Effector memory CD8-positive, alpha-beta T cell (primary cell): ENCODE results near the gene ADAMTSL3.

Experiments
- ATAC-seq: fragments of 150-1000 bp; cut with Tn5 transposase; replicated peaks from 2 replicates; pipeline ENCODE4 v1.10.0; 2021; ENCODE audit warnings: mild to moderate bottlenecking, moderate library complexity
- DNase-seq, 3 experiments: peaks; one replicate each; pipeline ENCODE4 v3.0.0; 2021
- H3K27ac Mint-ChIP-seq, 2 donors: one replicate each; pipeline ENCODE4 v1.8.0; 2022; ENCODE audit warnings: mild to moderate bottlenecking in 2 of 2, mixed read lengths in 2 of 2, moderate library complexity in 2 of 2
- H3K27me3 Mint-ChIP-seq, 2 donors: one replicate each; pipeline ENCODE4 v1.8.0; 2022; ENCODE audit warnings: mixed read lengths in 2 of 2
- H3K36me3 Mint-ChIP-seq: one replicate; pipeline ENCODE4 v1.8.0; 2022; ENCODE audit warnings: mild to moderate bottlenecking, moderate library complexity, mixed read lengths; ENCODE audit not compliant: insufficient read depth
- H3K4me1 Mint-ChIP-seq, 2 donors: one replicate each; pipeline ENCODE4 v1.8.0; 2022; ENCODE audit warnings: low read depth in 2 of 2, mixed read lengths in 2 of 2
- H3K4me3 Mint-ChIP-seq, 2 donors: one replicate each; pipeline ENCODE4 v1.8.0; 2022; ENCODE audit warnings: mild to moderate bottlenecking in 2 of 2, mixed read lengths in 2 of 2, moderate library complexity in 2 of 2
- H3K9me3 Mint-ChIP-seq, 2 donors: one replicate each; pipeline ENCODE4 v1.8.0; 2022; ENCODE audit warnings: mixed read lengths in 2 of 2

ADAMTSL3 gene

DNA sequence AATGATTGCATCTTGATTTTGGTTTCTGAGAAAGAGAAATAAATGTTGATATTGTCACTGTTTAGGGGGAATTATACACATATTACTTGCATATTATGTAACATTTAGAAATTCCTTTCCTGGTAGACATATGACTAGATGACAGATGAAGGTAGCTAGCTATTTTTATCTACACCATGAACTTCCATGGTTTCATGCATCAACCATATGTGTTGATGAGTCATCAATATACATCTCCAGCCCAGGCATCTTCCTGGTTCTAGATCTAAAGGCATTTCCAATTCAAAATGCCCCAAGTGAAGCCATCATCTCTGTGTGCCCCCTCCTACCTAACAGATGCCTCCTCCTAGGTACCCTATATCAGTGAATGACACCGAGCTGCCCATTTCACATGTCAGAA is 9.5 kb upstream of the ADAMTSL3 start:
- Mint-ChIP-seq H3K9me3 (peaks cover 8 to 18% of the 10 kb centered on the region in 2 donors), H3K4me1 (no peaks in the 10 kb centered on the region), H3K4me3 (no peak overlapping the region), H3K27me3 (peaks cover 5 to 6% of the 10 kb centered on the region in 2 donors), H3K36me3 (peaks cover 2% of the 10 kb centered on the region), H3K27ac (no peak overlapping the region)
- ATAC-seq, result no peak
- DNase-seq, result no peak

DNA sequence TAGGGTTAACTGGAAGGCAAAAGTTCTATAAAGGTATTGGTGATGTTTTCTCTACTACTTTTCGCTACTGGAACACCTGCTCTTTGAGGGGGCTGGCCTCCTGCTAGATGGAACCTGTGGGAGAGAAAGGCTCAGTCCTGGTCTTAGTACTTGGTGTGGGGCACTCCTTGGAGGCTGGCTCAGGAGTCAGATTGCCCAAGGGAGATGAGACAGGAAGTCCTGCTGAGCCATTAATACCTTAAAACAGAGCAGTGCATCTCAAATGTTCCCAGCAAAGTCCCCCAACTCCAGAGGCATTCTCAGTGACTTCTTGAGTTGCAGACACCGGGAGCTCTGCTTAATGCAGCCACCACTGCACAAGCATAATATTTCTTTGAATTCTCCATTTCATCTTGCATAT is 3.1 kb upstream of the ADAMTSL3 start:
- no peaks in the 10 kb centered on the region for H3K36me3 Mint-ChIP-seq
- ATAC-seq (no peak), DNase-seq (no peak)
- H3K27me3 Mint-ChIP-seq, result peaks cover 0 to 28% of the 10 kb centered on the region in 2 donors
- H3K4me1 Mint-ChIP-seq, result no peaks in the 10 kb centered on the region
- no peak overlapping the region for H3K4me3 Mint-ChIP-seq
- no peak overlapping the region for H3K27ac Mint-ChIP-seq
- peaks cover 0 to 1% of the 10 kb centered on the region in 2 donors for H3K9me3 Mint-ChIP-seq

DNA sequence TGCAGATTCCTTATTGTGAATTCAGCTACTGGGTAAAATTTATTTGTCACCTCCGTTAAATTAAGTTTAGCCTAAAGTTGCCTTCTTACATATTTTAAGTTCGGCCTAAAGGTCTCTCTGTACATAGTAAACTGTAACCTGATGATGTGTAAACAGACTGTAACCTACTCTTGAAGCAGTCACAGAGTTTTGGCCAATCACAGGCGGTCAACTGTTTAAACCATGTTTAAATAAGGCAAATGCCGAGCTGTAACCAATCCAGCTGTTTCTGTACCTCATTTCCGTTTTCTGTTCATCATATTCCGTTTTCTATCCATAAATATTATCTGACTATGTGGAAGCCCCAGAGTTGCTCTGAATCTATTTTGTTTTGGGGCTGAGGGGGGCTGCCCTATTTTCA is 2.4 kb upstream of the ADAMTSL3 start:
- Mint-ChIP-seq H3K36me3 (no peaks in the 10 kb centered on the region), H3K9me3 (peaks cover 0 to 1% of the 10 kb centered on the region in 2 donors), H3K4me3 (no peak overlapping the region), H3K27me3 (peaks cover 0 to 35% of the 10 kb centered on the region in 2 donors), H3K27ac (no peak overlapping the region), H3K4me1 (no peaks in the 10 kb centered on the region)
- DNase-seq, result no peak
- ATAC-seq, result no peak

DNA sequence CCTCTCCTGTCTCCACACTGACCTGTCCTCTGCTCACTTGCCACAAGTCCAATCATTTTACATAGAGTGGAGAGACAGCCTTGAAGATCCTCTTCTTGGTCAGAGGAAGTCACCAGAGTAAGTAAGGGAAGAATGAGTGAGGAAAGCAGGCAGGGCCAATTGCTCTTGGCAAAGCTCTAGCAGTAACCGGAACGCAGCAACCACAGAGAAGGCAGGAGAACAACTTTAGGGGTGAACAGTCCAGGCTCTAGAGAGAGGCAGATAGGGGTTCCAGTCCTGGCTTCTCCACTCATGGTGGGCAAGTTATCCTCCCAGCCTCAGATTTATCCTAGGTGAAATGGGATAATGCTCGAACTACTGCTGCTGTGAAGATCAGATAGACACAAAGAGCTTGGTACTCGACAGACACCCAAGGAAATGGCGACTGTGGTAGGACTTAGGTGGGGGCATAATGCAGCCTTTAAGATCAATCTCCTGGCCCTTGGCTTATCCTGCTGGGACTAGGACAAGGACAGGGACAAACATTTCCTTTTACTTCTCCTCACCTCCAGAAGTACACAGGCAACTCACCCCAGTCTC is 1.2 kb upstream of the ADAMTSL3 start:
- peaks cover 0 to 36% of the 10 kb centered on the region in 2 donors for H3K27me3 Mint-ChIP-seq
- no peaks in the 10 kb centered on the region for H3K36me3 Mint-ChIP-seq
- ATAC-seq, result no peak
- DNase-seq, result no peak
- H3K4me1 Mint-ChIP-seq, result no peaks in the 10 kb centered on the region
- peaks cover 0 to 1% of the 10 kb centered on the region in 2 donors for H3K9me3 Mint-ChIP-seq
- no peak overlapping the region for H3K27ac Mint-ChIP-seq
- H3K4me3 Mint-ChIP-seq, result no peak overlapping the region

DNA sequence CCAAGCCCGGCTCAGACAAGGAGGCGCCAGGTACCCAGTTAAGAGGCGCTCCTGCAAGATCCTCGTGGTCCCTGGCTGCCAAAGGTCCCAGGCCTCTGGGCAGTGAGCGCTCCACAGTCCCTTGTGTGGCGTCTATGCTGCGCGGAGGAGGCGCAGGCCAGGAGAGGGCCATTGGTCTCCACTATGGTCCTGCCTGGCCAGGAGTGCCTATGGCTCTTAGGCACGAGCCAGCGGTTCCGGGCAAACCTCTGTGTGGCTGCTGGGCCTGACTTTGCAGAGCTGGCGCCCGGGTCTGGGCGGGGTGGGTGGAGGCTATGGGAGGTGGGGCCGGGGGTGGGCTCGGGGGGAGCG is 660 bp upstream of the ADAMTSL3 start:
- peaks cover 0 to 36% of the 10 kb centered on the region in 2 donors for H3K27me3 Mint-ChIP-seq
- no peak overlapping the region for H3K27ac Mint-ChIP-seq
- H3K9me3 Mint-ChIP-seq, result peaks cover 0 to 3% of the 10 kb centered on the region in 2 donors
- no peak for DNase-seq
- H3K36me3 Mint-ChIP-seq, result no peaks in the 10 kb centered on the region
- H3K4me1 Mint-ChIP-seq, result no peaks in the 10 kb centered on the region
- ATAC-seq, result no peak
- H3K4me3 Mint-ChIP-seq, result no peak overlapping the region

DNA sequence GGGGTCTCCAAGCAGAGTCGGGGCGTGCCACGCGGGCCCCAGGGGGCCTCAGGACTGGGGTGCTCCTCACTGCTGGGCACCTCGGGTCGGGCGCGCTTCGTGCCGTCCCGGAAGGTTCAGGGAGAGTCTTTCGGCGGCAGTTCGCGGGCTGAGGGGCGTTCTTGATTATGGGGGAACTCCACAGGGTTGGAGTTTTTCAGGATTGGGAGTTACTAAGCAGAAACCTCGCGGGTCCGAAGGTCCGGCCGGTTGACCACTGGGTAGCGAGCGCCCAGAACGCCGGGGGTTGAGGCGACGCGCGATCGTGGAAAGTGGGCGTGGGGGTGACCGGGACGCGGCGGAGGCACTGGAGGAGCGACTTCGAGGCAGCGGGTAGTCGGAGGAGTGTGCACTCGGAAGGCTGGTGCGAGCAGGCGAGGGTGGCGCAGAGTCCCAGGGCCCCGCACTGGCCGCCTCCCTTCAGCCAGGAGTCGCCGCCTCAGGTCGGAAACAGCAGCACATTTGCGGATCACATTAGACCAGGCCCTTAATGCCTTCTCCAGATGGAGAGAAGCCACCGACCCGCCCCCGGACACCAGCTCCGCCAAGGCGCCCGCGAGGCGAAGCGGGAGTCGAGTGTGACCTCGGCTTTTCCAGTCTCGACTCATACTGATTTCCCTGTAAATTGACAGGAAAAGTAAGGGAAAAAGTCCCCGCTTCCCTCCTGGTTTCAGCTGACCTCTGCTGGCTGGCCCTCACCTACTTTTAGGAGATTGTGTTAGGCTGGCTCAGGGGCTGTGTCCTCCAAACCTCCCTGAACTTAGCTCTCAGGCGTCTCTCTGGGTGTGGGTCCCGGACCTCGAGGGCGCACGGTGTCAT is 685 bp downstream of the ADAMTSL3 start:
- Mint-ChIP-seq H3K36me3 (no peaks in the 10 kb centered on the region), H3K4me3 (no peak overlapping the region), H3K27ac (no peak overlapping the region), H3K4me1 (no peaks in the 10 kb centered on the region), H3K9me3 (peaks cover 3 to 6% of the 10 kb centered on the region in 2 donors), H3K27me3 (peaks cover 0 to 36% of the 10 kb centered on the region in 2 donors)
- DNase-seq, result no peak
- ATAC-seq, result no peak

DNA sequence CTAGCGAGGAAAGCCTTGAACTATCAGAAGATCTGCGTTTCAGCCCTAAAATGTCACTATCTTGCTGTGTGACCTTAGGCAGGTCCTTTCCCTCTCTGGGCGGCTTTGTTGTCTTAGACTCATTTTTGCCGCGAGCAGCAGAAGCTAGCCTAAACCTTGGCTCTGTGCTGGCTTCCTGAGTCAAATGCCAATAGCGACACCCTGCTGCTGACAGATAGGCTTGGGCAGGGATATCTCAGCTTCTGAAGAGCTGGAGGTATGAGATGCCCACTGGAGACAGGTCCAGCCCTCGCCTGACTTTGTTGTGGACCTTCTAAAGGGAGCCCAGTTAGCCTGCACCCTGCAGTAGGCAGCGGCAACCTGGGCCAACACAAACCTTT is 1.3 kb downstream of the ADAMTSL3 start:
- DNase-seq (no peak), ATAC-seq (no peak)
- Mint-ChIP-seq H3K27ac (no peak overlapping the region), H3K4me1 (no peaks in the 10 kb centered on the region), H3K4me3 (no peak overlapping the region), H3K27me3 (peaks cover 0 to 36% of the 10 kb centered on the region in 2 donors), H3K36me3 (no peaks in the 10 kb centered on the region), H3K9me3 (peaks cover 1 to 6% of the 10 kb centered on the region in 2 donors)

DNA sequence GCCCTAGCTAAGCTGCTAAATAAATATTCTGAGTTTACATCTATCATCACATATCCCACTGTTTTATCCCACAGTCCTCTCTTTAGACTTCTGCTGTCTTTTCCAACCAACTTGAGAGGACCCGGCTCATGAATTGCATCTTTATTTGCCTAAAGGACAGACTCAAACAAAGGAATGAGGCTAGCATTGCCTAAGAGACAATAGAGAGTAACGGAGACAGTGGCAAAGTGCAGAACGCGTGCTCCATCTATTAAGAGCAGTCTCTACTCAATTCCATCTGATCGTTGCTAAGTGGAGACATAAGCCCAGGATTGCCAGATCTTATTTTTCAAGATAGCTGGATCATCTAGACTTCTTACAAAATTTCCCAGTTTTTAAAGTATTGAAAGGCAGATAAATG is 2.3 kb downstream of the ADAMTSL3 start:
- Mint-ChIP-seq H3K4me3 (no peak overlapping the region), H3K36me3 (no peaks in the 10 kb centered on the region), H3K27ac (no peak overlapping the region), H3K4me1 (no peaks in the 10 kb centered on the region), H3K9me3 (peaks cover 1 to 6% of the 10 kb centered on the region in 2 donors), H3K27me3 (peaks cover 0 to 36% of the 10 kb centered on the region in 2 donors)
- no peak for ATAC-seq
- DNase-seq, result no peak

DNA sequence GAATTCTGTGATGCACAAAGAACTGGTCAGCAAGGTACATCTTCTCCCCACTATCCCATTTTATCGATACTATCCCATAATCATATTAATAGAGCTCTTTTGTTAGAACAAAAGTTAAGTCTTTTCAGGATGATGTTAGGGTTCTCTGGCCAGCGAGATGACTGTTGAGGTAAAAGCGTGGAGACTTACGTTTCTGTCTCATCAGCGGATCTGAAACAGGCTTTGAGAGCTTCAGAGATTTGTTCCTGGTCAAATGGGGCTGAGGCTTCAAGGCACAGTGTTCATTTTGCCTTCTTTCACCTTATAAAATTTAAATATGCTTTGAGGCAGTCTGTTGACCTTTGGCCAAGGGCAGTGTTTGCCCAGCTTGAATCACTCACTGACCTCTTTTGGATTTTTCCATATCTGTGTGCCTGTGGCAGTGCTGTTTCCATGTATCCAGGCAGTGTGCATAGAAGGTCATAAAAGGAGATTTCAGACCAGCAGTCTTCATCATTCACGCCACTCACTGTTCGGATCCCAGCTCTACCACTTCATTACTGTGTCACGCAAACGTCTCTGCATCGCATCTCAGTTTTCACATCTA is 3.1 kb downstream of the ADAMTSL3 start:
- no peak overlapping the region for H3K4me3 Mint-ChIP-seq
- peaks cover 0 to 35% of the 10 kb centered on the region in 2 donors for H3K27me3 Mint-ChIP-seq
- ATAC-seq (no peak), DNase-seq (no peak)
- peaks cover 1 to 6% of the 10 kb centered on the region in 2 donors for H3K9me3 Mint-ChIP-seq
- no peaks in the 10 kb centered on the region for H3K4me1 Mint-ChIP-seq
- H3K27ac Mint-ChIP-seq, result no peak overlapping the region
- no peaks in the 10 kb centered on the region for H3K36me3 Mint-ChIP-seq

DNA sequence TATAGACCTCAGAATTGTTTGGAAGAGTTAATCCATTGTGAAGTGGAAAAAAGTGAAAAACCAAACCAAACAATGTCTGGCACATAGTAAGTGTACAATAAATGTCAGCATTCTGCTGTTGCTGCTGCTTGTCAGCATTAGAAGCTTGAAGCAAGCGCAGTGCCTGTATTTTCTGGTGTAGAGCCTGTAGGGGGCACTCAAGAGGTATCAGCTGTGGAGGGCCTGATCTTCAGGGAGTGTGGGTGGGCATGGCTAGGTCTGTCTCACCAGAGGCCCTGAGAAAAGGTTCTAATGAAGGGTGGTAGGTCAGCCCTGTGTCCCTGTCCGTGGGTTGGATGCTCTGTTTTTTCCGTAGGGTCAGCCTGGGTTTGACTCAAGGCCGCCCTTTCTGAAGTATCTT is 3.6 kb downstream of the ADAMTSL3 start:
- no peaks in the 10 kb centered on the region for H3K36me3 Mint-ChIP-seq
- peaks cover 1 to 6% of the 10 kb centered on the region in 2 donors for H3K9me3 Mint-ChIP-seq
- no peak overlapping the region for H3K27ac Mint-ChIP-seq
- H3K27me3 Mint-ChIP-seq, result peaks cover 0 to 30% of the 10 kb centered on the region in 2 donors
- H3K4me1 Mint-ChIP-seq, result no peaks in the 10 kb centered on the region
- DNase-seq (no peak), ATAC-seq (no peak)
- H3K4me3 Mint-ChIP-seq, result no peak overlapping the region

DNA sequence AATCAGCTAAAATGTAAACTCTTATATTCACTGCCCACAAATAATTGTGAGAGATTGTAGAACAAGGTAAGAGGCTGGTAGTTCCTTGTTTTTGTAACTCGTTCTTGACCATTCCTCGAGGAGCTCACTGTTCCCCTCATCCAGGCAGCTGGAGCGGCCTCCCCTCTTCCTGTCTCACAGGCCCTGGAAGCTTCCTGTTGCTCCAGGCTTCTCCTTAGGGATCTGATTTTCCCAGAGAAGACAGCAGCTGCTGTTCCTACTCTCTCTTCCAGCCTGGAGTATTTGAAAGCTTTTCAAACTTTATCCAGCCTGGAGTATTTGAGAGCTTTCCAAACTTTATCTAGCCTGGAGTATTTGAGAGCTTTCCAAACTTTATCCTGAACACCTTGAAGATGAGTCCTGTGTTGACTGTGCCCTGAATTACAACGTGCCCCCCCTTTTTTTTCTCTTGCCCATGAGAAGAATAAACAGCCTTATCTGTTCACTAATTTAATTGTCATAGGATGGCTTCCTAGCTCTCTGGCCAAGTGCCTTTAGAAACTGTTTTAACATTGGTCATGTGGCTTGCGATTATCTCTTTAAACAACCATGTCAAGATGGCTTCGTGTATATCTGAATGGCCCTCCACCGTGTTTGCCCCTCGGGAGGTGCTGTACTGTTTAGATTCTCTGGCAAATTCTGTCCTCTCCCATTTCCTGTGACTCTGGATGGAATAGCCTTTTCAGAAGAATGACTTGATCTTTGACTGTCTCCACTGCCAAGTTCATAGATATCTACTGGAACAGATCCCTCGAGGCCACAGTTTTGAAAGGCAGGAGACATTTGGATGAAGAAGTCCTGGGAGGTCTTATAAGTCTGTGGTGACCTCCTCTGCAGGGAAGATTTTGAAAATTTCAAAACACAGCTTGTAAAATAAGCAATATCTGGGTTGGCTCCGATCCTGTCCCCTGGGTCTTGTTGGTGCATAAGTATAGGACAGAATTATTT is 4.8 kb downstream of the ADAMTSL3 start:
- Mint-ChIP-seq H3K36me3 (no peaks in the 10 kb centered on the region), H3K27me3 (peaks cover under 1 to 22% of the 10 kb centered on the region in 2 donors), H3K27ac (no peak overlapping the region), H3K4me3 (no peak overlapping the region), H3K4me1 (no peaks in the 10 kb centered on the region), H3K9me3 (peaks cover 2 to 14% of the 10 kb centered on the region in 2 donors)
- ATAC-seq (no peak), DNase-seq (no peak)

DNA sequence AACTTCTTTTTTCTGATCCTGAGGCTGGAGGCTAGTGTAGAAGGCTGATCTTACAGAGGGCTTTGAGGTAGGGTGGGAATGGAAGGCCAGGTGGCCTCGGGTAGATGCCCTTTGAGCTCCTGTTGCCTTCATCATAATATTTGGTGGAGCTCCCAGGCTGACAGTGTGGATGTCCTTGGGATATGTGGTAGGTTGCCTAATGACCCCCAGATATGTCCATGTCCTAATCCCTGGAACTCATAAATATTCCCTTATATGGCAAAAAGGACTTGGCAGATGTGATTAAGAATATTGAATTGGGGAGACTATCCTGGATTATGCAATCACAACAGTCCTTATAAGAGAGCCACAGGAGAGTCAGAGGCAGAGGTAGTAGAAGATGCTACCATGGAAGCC is 5.5 kb downstream of the ADAMTSL3 start:
- no peak for ATAC-seq
- no peak overlapping the region for H3K4me3 Mint-ChIP-seq
- no peak for DNase-seq
- peaks cover 4 to 19% of the 10 kb centered on the region in 2 donors for H3K9me3 Mint-ChIP-seq
- no peaks in the 10 kb centered on the region for H3K4me1 Mint-ChIP-seq
- no peaks in the 10 kb centered on the region for H3K36me3 Mint-ChIP-seq
- H3K27me3 Mint-ChIP-seq, result peaks cover 5 to 22% of the 10 kb centered on the region in 2 donors
- no peak overlapping the region for H3K27ac Mint-ChIP-seq

DNA sequence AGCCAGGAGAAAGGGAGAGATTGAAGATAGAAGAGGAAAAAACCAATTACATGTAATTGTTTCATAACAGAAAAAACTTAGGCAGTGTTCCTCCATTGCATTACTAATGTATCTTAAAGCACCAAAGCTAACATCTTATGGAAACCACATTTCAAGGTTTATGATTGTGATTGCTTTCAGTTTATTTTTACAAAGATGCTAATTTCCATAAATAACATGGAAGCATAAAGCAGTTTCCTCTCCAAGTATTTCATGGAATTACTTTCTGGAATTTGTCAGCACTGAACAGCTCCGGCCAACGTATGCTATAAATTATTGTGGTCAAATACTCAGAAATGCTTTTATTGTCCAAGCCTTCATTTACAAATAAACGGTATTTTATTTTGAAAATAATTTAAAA is 11.6 kb downstream of the ADAMTSL3 start:
- DNase-seq (no peak), ATAC-seq (no peak)
- Mint-ChIP-seq H3K36me3 (no peaks in the 10 kb centered on the region), H3K9me3 (peaks cover 4 to 13% of the 10 kb centered on the region in 2 donors), H3K27me3 (peaks cover 0 to 5% of the 10 kb centered on the region in 2 donors), H3K4me1 (no peaks in the 10 kb centered on the region), H3K27ac (no peak overlapping the region), H3K4me3 (no peak overlapping the region)
